Measurements from ENCODE around the gene XYLT1. TPM values are rescaled to one million over a fixed set of nuclear protein-coding genes. Genes with fewer than 3 reads are reported as not detected.

XYLT1 gene
- total and polyA plus RNA-seq, 2 of the 13 experiments (the other 11 are each of a cell fraction or from before 2014, with no cell fraction given), result not detected

GRCh38 chr16:17320009-17320408 lies 150.8 kb downstream of the XYLT1 start:
- H3K4me2 ChIP-seq (ENCODE audit: low read depth, low read length), result no peak overlapping the region
- H3K27ac ChIP-seq (ENCODE audit: extremely low read length, insufficient read depth, low read length), result no peak overlapping the region
- in situ Hi-C loops (cut with HindIII; ENCODE audit: extremely low pct_ligation_motif_present, low pct_unique_long_range_greater_than_20kb), result no loop called here
- BruUV-seq (replicated peaks), result no TSS peak
- no peak for FAIRE-seq
- DNase-seq (ENCODE audit: low spot score), result no peak
- intact Hi-C loops (cut with micrococcal nuclease; ENCODE audit: unreplicated experiment), result no loop called here
- peaks cover 4 to 24% of the 10 kb centered on the region in 2 experiments; a peak in 2 of 5 replicates for H3K27me3 ChIP-seq (ENCODE audit: control insufficient read depth in 1 of 2, insufficient read depth in 2 of 2, low read length in 2 of 2)
- no peak for ATAC-seq
- TF ChIP-seq TFDP2 (CRISPR knock-in tag; IDR thresholded peaks at IDR 0.05), result no peak
- no peak for TF ChIP-seq BORCS8-MEF2B (CRISPR knock-in tag; IDR thresholded peaks at IDR 0.05)
- TF ChIP-seq ZSCAN25 (CRISPR knock-in tag; IDR thresholded peaks at IDR 0.05), result no peak
- TF ChIP-seq ZNF549 (CRISPR knock-in tag; IDR thresholded peaks at IDR 0.05), result no peak
- no peak for TF ChIP-seq KDM5A (IDR thresholded peaks at IDR 0.05; ENCODE audit: borderline replicate concordance, low read length)
- no peak for TF ChIP-seq SMYD3 (CRISPR knock-in tag; IDR thresholded peaks at IDR 0.05)
- TF ChIP-seq, protein P1, sequence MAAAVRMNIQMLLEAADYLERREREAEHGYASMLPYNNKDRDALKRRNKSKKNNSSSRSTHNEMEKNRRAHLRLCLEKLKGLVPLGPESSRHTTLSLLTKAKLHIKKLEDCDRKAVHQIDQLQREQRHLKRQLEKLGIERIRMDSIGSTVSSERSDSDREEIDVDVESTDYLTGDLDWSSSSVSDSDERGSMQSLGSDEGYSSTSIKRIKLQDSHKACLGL (CRISPR knock-in tag; IDR thresholded peaks at IDR 0.05), result no peak
- no peak for TF ChIP-seq ZNF3 (CRISPR knock-in tag; IDR thresholded peaks at IDR 0.05)
- TF ChIP-seq SATB2 (CRISPR knock-in tag; IDR thresholded peaks at IDR 0.05), result no peak
- TF ChIP-seq, protein P2, sequence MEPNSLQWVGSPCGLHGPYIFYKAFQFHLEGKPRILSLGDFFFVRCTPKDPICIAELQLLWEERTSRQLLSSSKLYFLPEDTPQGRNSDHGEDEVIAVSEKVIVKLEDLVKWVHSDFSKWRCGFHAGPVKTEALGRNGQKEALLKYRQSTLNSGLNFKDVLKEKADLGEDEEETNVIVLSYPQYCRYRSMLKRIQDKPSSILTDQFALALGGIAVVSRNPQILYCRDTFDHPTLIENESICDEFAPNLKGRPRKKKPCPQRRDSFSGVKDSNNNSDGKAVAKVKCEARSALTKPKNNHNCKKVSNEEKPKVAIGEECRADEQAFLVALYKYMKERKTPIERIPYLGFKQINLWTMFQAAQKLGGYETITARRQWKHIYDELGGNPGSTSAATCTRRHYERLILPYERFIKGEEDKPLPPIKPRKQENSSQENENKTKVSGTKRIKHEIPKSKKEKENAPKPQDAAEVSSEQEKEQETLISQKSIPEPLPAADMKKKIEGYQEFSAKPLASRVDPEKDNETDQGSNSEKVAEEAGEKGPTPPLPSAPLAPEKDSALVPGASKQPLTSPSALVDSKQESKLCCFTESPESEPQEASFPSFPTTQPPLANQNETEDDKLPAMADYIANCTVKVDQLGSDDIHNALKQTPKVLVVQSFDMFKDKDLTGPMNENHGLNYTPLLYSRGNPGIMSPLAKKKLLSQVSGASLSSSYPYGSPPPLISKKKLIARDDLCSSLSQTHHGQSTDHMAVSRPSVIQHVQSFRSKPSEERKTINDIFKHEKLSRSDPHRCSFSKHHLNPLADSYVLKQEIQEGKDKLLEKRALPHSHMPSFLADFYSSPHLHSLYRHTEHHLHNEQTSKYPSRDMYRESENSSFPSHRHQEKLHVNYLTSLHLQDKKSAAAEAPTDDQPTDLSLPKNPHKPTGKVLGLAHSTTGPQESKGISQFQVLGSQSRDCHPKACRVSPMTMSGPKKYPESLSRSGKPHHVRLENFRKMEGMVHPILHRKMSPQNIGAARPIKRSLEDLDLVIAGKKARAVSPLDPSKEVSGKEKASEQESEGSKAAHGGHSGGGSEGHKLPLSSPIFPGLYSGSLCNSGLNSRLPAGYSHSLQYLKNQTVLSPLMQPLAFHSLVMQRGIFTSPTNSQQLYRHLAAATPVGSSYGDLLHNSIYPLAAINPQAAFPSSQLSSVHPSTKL (CRISPR knock-in tag; IDR thresholded peaks at IDR 0.05), result no peak
- TF ChIP-seq ZFP36L2 (CRISPR knock-in tag; IDR thresholded peaks at IDR 0.05), result no peak
- TF ChIP-seq AGO1 (IDR thresholded peaks at IDR 0.05; ENCODE audit: low read depth, low read length, poor library complexity, severe bottlenecking), result no peak
- TF ChIP-seq ZNF589 (CRISPR knock-in tag; conservative IDR thresholded peaks at IDR 0.05), result no peak
- TF ChIP-seq NFE2L1 (CRISPR knock-in tag; IDR thresholded peaks at IDR 0.05; ENCODE audit: borderline replicate concordance), result no peak
- TF ChIP-seq RXRB (CRISPR knock-in tag; IDR thresholded peaks at IDR 0.05; ENCODE audit: borderline replicate concordance), result no peak
- no peak for TF ChIP-seq LBX2 (CRISPR knock-in tag; IDR thresholded peaks at IDR 0.05; ENCODE audit: borderline replicate concordance)
- no peak for TF ChIP-seq KDM4B (CRISPR knock-in tag; IDR thresholded peaks at IDR 0.05)
- no peak overlapping the region for H2AFZ ChIP-seq (ENCODE audit: low read length)
- no peak overlapping the region for H3K9ac ChIP-seq (ENCODE audit: insufficient read depth, low read depth, low read length)
- POLR2A ChIA-PET, result no interaction called here
- CTCF ChIA-PET (ENCODE audit: low intra/inter-chr PET ratio, low total read pairs), result no interaction called here
- no peak overlapping the region for H3K4me3 ChIP-seq (replicated peaks in 1 of 3; ENCODE audit: insufficient read depth in 1 of 3, low read depth in 2 of 3, low read length in 3 of 3)
- H3K36me3 ChIP-seq (replicated peaks in 1 of 2; ENCODE audit: control insufficient read depth in 1 of 2, insufficient read depth in 2 of 2, low read length in 2 of 2), result no peaks in the 10 kb centered on the region
- H3K79me2 ChIP-seq (ENCODE audit: insufficient read depth, low read length), result no peaks in the 10 kb centered on the region
- H3K4me1 ChIP-seq (ENCODE audit: insufficient read depth, low read length), result peaks cover 7% of the 10 kb centered on the region
- 27% methylated on average over 3 of the region's 3 CpGs for WGBS (ENCODE audit: low lambda C conversion rate)
- H4K20me1 ChIP-seq (ENCODE audit: insufficient read depth, low read length), result no peaks in the 10 kb centered on the region
- H3K9me3 ChIP-seq (ENCODE audit: low read length), result no peaks in the 10 kb centered on the region

Measured in HepG2 (cell line).